HuH-7.5 (cell line): Measurements from ENCODE around the gene KCNJ6.

ENCODE experiments used
- DNase-seq: peaks from one replicate; pipeline ENCODE4 v3.0.0; 2011; ENCODE audit warnings: low spot score

KCNJ6 gene

GRCh38 chr21:37904856-37905255 is 11.4 kb downstream of the KCNJ6 start:
- no peak for DNase-seq

- DNase-seq, result no peak
These were observed 12.9 kb downstream of the KCNJ6 start for GRCh38 chr21:37903396-37903795.

- DNase-seq, result no peak
These were observed 17.1 kb downstream of the KCNJ6 start for GRCh38 chr21:37899146-37899545.

- no peak for DNase-seq
These were observed 19.5 kb downstream of the KCNJ6 start for GRCh38 chr21:37896788-37897187.

- no peak for DNase-seq
These were observed 24.3 kb downstream of the KCNJ6 start for GRCh38 chr21:37891972-37892371.

- DNase-seq, result no peak
These were observed 27.6 kb downstream of the KCNJ6 start for GRCh38 chr21:37888659-37889058.

GRCh38 chr21:37886726-37887299 is 29.4 kb downstream of the KCNJ6 start:
- no peak for DNase-seq

GRCh38 chr21:37886120-37886519 is 30.1 kb downstream of the KCNJ6 start:
- DNase-seq, result no peak

- no peak for DNase-seq
These were observed 37.2 kb downstream of the KCNJ6 start for GRCh38 chr21:37878946-37879660.

- no peak for DNase-seq
These were observed 38.2 kb downstream of the KCNJ6 start for GRCh38 chr21:37877888-37878684.

GRCh38 chr21:37877171-37877570 is 39.1 kb downstream of the KCNJ6 start:
- no peak for DNase-seq

- DNase-seq, result no peak
These were observed 39.7 kb downstream of the KCNJ6 start for GRCh38 chr21:37876561-37876960.

GRCh38 chr21:37874904-37875780 is 41.1 kb downstream of the KCNJ6 start:
- no peak for DNase-seq

GRCh38 chr21:37874481-37874880 is 41.8 kb downstream of the KCNJ6 start:
- no peak for DNase-seq

- no peak for DNase-seq
These were observed 42.6 kb downstream of the KCNJ6 start for GRCh38 chr21:37873655-37874054.

- no peak for DNase-seq
These were observed 45.0 kb downstream of the KCNJ6 start for GRCh38 chr21:37871121-37871862.

- DNase-seq, result no peak
These were observed 46.0 kb downstream of the KCNJ6 start for GRCh38 chr21:37870221-37870620.

GRCh38 chr21:37869661-37870060 is 46.6 kb downstream of the KCNJ6 start:
- no peak for DNase-seq

GRCh38 chr21:37868446-37869295 is 47.6 kb downstream of the KCNJ6 start:
- no peak for DNase-seq

- DNase-seq, result no peak
These were observed 50.2 kb downstream of the KCNJ6 start for GRCh38 chr21:37866027-37866426.

- no peak for DNase-seq
These were observed 51.1 kb downstream of the KCNJ6 start for GRCh38 chr21:37865156-37865555.
